Liver (tissue), 3 donors: ENCODE results near the gene RAB28.

Source experiments
- ATF3 ChIP-seq: IDR thresholded peaks from 2 replicates; pipeline ENCODE4 v1.6.1; 2016; ENCODE audit warnings: antibody characterized with exemption
- CTCF ChIP-seq: fragments of 150-350 bp; IDR thresholded peaks from 2 replicates; pipeline ENCODE4 v1.5.1; 2017; ENCODE audit warnings: improper control_type of control experiment, low read depth, low read length; ENCODE audit not compliant: missing input control
- FOXA1 ChIP-seq: IDR thresholded peaks from 2 replicates; pipeline ENCODE4 v1.6.1; 2016; ENCODE audit warnings: antibody characterized with exemption
- FOXA2 ChIP-seq: IDR thresholded peaks from 2 replicates; pipeline ENCODE4 v1.6.1; 2016; ENCODE audit warnings: antibody characterized with exemption
- JUND ChIP-seq, 2 donors: IDR thresholded peaks; 2 replicates each; pipeline ENCODE4 v1.6.1; 2016; ENCODE audit warnings: antibody characterized with exemption in 2 of 2
- MAX ChIP-seq: IDR thresholded peaks from 2 replicates; pipeline ENCODE4 v1.6.1; 2016; ENCODE audit warnings: antibody characterized with exemption
- RAD21 ChIP-seq, 2 donors: IDR thresholded peaks; 2 replicates each; pipeline ENCODE4 v1.6.1; 2016; ENCODE audit warnings: antibody characterized with exemption in 2 of 2, mild to moderate bottlenecking in 2 of 2
- REST ChIP-seq: IDR thresholded peaks from 2 replicates; pipeline ENCODE4 v1.6.1; 2016; ENCODE audit warnings: antibody characterized with exemption, mild to moderate bottlenecking
- SP1 ChIP-seq: IDR thresholded peaks from 2 replicates; pipeline ENCODE4 v1.6.1; 2018; ENCODE audit warnings: antibody characterized with exemption, mild to moderate bottlenecking
- YY1 ChIP-seq: IDR thresholded peaks from 2 replicates; pipeline ENCODE4 v1.6.1; 2016; ENCODE audit warnings: antibody characterized with exemption, mild to moderate bottlenecking
- donor health status: healthy.
- donor health status: healthy.

GRCh38 chr4:13471400-13471799 is 12.7 kb downstream of the RAB28 start:
- TF ChIP-seq CTCF: no peak
- no peak for TF ChIP-seq RAD21 (IDR thresholded peaks at IDR 0.05)
- no peak for TF ChIP-seq MAX
- no peak for TF ChIP-seq YY1
- TF ChIP-seq REST: no peak
- no peak for TF ChIP-seq FOXA2
- TF ChIP-seq FOXA1: no peak
- TF ChIP-seq JUND (IDR thresholded peaks at IDR 0.05): no peak
- no peak for TF ChIP-seq ATF3
- no peak for TF ChIP-seq SP1
